ENCODE data around the gene NOL4L. TPM values are rescaled to one million over a fixed set of nuclear protein-coding genes. Genes with fewer than 3 reads are reported as not detected.

The NOL4L gene
- polyA plus RNA-seq, 3 donors = 1.1 to 30.9 (median 2.8) TPM

DNA sequence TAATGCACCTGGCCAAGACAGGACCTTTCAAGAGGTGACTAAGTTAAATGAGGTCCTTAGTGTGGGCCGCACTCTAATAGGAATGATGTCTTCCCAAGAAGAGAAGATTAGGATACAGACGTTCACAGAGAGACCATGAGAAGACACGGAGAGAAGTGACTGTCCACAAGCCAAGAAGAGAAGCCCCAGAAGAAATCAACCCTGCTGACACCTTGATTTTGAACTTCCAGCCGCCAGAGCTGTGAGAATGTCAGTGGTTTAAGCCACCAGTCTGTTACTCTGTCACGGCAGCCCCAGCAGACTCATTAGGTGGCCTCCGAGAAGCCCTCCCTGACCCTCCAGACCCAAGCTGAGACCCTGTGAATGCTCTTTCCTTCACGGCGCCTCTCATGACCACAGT, 29.5 kb downstream of the NOL4L start:
- intact Hi-C loops (cut with micrococcal nuclease) = no loop called here
- H3K4me3 ChIP-seq (replicated peaks in 1 of 3; ENCODE audit: low read depth in 2 of 3, low read length in 3 of 3) = no peak overlapping the region
- H3K9ac ChIP-seq (ENCODE audit: insufficient read depth, low read length, poor library complexity, severe bottlenecking) = no peak overlapping the region
- H4K20me1 ChIP-seq (ENCODE audit: insufficient read depth, low read length) = peaks cover 7% of the 10 kb centered on the region
- H3K4me1 Mint-ChIP-seq = peaks cover 23% of the 10 kb centered on the region
- H3K4me3 Mint-ChIP-seq = no peak overlapping the region
- WGBS (ENCODE audit: insufficient coverage) = 98% methylated on average over 7 of the region's 8 CpGs
- DNase-seq = no peak
- no peak overlapping the region for H2AFZ ChIP-seq (ENCODE audit: insufficient read depth, low read depth, low read length, poor library complexity, severe bottlenecking)
- no peak overlapping the region for H3K27ac Mint-ChIP-seq
- no peak overlapping the region for H3K27ac ChIP-seq (ENCODE audit: low read depth in 1 of 2, low read length in 2 of 2)
- H3K27me3 Mint-ChIP-seq (ENCODE audit: low read depth in 3 of 3) = peaks cover 1 to 3% (median 1%) of the 10 kb centered on the region in 3 donors
- peaks cover 0 to 3% of the 10 kb centered on the region in 2 donors for H3K36me3 Mint-ChIP-seq
- H3K9me3 ChIP-seq (replicated peaks in 1 of 2; ENCODE audit: control insufficient read depth in 1 of 2, insufficient read depth in 1 of 2, low read length in 2 of 2) = no peaks in the 10 kb centered on the region
- TF ChIP-seq CTCF (IDR thresholded peaks at IDR 0.05) = no peak
- H3K36me3 ChIP-seq (replicated peaks in 1 of 2; ENCODE audit: control insufficient read depth in 1 of 2, insufficient read depth in 2 of 2, low read length in 2 of 2) = no peaks in the 10 kb centered on the region
- H3K4me1 ChIP-seq (ENCODE audit: control insufficient read depth in 1 of 2, insufficient read depth in 2 of 2, low read length in 2 of 2) = peaks cover 3 to 9% of the 10 kb centered on the region in 2 donors
- H3K79me2 ChIP-seq (ENCODE audit: insufficient read depth, low read length) = peaks cover 3% of the 10 kb centered on the region
- no peak overlapping the region for H3K4me2 ChIP-seq (replicated peaks; ENCODE audit: extremely low read depth, low read length, poor library complexity, severe bottlenecking)
- peaks cover 0 to 2% (median 0%) of the 10 kb centered on the region in 7 donors for H3K9me3 Mint-ChIP-seq
- no peaks in the 10 kb centered on the region for H3K27me3 ChIP-seq (ENCODE audit: control insufficient read depth in 2 of 2, insufficient read depth in 2 of 2, low read length in 2 of 2)

DNA sequence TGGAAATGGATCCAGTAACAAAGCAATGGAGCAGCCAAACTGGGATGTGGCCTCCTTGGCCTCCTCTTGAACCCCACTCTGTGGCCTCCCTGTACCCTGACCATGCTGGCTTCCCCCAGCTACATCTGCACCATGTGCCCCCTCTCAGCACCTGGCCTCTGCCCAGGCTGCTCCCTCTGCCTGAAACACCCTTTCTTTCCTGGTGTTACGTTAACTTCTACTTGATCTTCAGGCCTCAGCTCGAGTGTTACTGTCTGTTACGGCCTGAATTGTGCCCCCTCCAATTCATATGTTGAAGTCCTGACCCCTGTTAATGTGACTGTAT, 30.2 kb downstream of the NOL4L start:
- no peak overlapping the region for H3K9ac ChIP-seq (ENCODE audit: insufficient read depth, low read length, poor library complexity, severe bottlenecking)
- H3K27me3 ChIP-seq (ENCODE audit: control insufficient read depth in 2 of 2, insufficient read depth in 2 of 2, low read length in 2 of 2) = no peaks in the 10 kb centered on the region
- no peak overlapping the region for H3K27ac ChIP-seq (ENCODE audit: low read depth in 1 of 2, low read length in 2 of 2)
- no peaks in the 10 kb centered on the region for H3K79me2 ChIP-seq (ENCODE audit: insufficient read depth, low read length)
- no peaks in the 10 kb centered on the region for H3K36me3 ChIP-seq (replicated peaks in 1 of 2; ENCODE audit: control insufficient read depth in 1 of 2, insufficient read depth in 2 of 2, low read length in 2 of 2)
- H3K4me3 ChIP-seq (replicated peaks in 1 of 3; ENCODE audit: low read depth in 2 of 3, low read length in 3 of 3) = no peak overlapping the region
- H3K27ac Mint-ChIP-seq = peak overlapping the region in 1 of 7 donors; percentile 30
- no peak for DNase-seq
- TF ChIP-seq CTCF (IDR thresholded peaks at IDR 0.05) = no peak
- H3K4me3 Mint-ChIP-seq = no peak overlapping the region
- no peaks in the 10 kb centered on the region for H3K9me3 ChIP-seq (replicated peaks in 1 of 2; ENCODE audit: control insufficient read depth in 1 of 2, insufficient read depth in 1 of 2, low read length in 2 of 2)
- H2AFZ ChIP-seq (ENCODE audit: insufficient read depth, low read depth, low read length, poor library complexity, severe bottlenecking) = no peak overlapping the region
- intact Hi-C loops (cut with micrococcal nuclease) = no loop called here
- H3K4me1 ChIP-seq (ENCODE audit: control insufficient read depth in 1 of 2, insufficient read depth in 2 of 2, low read length in 2 of 2) = peaks cover 3 to 8% of the 10 kb centered on the region in 2 donors
- H3K36me3 Mint-ChIP-seq = peaks cover 0 to 3% of the 10 kb centered on the region in 2 donors
- H3K4me2 ChIP-seq (replicated peaks; ENCODE audit: extremely low read depth, low read length, poor library complexity, severe bottlenecking) = no peak overlapping the region
- WGBS (ENCODE audit: insufficient coverage) = no CpG with 5 or more reads among the region's 3 CpGs
- peaks cover 22% of the 10 kb centered on the region for H3K4me1 Mint-ChIP-seq
- peaks cover 5% of the 10 kb centered on the region for H4K20me1 ChIP-seq (ENCODE audit: insufficient read depth, low read length)
- H3K27me3 Mint-ChIP-seq (ENCODE audit: low read depth in 3 of 3) = peaks cover 0 to 1% (median 0%) of the 10 kb centered on the region in 3 donors
- peaks cover 0 to 2% (median 0%) of the 10 kb centered on the region in 7 donors for H3K9me3 Mint-ChIP-seq

Measured in CD14-positive monocyte (primary cell).